HG03103 (cell line): Measurements from ENCODE around the gene CPNE9.

Experiments used
- ATAC-seq: cut with Tn5 transposase; IDR thresholded peaks from one replicate; pipeline ENCODE4 v1.9.1; 2021; ENCODE audit warnings: low read depth; ENCODE audit not compliant: unreplicated experiment

Gene CPNE9

DNA sequence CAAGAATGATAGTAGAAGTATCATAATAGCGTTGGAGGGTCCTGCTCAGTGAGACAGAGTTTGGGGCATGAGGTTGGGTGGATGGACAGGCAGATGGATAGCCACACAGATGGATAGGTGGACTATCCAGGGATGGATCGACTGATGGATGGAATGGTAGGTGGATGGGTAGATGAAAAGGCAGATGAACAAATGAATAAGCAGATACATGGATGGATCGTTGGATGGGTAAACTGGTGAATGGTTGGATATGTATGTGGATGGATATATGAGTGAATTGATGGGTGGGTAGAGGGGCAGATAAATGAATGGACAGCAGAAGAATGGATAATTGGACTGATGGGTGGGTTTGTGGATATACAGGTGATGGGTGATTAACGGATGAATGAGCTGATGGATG, 9.5 kb downstream of the CPNE9 start:
- no peak for ATAC-seq

- ATAC-seq = no peak
Measured at GRCh38 chr3:9715136-9715535, 11.5 kb downstream of the CPNE9 start.

GRCh38 chr3:9715764-9716437, 12.3 kb downstream of the CPNE9 start:
- ATAC-seq = no peak

DNA sequence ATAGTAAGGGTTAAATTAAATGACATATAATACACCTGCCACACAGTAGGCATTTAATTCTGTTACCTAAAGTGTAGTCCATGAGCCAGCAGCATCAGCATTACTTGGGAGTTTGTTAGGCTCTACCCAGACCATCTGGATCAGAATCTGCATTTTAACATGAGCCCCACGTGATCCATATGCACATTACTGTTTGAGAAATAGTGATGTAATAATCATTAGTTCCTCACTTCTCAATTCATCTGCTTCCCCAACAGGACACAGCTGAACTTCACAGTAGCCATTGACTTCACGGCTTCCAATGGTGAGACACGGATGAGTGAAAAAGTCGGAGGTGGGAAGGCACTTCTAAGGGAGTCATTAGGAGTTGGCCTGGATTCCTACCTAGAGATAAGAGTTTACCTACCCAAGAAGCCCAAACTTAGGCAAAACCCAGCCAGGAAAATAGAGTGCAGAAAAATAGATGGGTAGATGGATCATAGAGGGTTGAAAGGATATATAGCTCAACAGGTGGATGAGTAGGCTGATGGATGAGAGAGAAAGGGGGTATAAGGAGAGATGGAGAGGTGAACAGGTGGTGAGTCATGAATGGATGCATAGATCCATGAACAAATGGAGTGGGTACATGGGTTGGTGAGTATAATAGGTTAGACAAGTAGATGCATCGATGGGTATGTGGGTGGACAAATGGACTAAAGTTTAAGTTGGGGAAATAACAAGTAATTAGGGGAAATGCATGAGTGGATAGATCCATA, 13.3 kb downstream of the CPNE9 start:
- ATAC-seq = no peak

DNA sequence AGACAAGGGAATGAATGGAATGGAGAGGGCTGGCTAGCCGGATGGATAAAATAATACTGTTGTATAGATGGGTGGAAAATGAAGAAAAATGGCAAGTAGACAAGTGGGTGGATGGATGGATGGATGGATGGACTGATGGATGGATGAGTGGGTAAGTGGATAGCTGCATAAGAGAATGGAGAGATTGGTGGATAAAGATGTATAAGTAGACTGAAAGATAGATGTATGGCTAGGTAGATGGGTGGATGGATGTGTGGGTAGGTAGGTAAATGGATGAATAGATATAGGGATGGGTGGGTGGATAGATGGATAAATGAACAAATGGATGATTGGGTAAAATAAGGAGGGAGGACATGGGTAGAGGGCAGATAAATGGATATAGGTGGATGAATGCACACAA, 13.9 kb downstream of the CPNE9 start:
- no peak for ATAC-seq

- ATAC-seq = no peak
Measured at GRCh38 chr3:9718118-9718517, 14.5 kb downstream of the CPNE9 start.

GRCh38 chr3:9721015-9721699, 17.5 kb downstream of the CPNE9 start:
- ATAC-seq = no peak

DNA sequence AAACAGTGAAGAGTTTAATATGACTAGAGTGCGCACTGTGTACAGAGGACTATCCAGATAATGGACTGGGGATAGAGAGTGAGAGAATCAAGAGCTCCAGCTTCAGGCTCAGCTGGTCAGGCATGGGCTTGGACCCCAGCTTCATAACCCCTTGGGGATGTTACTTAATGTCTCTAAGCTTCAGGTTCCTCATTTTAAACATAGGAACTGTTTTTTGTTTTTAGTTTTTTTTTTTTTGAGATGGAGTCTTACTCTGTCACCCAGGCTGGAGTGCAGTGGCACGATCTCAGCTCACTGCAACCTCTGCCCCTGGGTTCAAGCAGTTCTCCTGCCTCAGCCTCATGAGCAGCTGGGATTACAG, 18.0 kb downstream of the CPNE9 start:
- no peak for ATAC-seq

DNA sequence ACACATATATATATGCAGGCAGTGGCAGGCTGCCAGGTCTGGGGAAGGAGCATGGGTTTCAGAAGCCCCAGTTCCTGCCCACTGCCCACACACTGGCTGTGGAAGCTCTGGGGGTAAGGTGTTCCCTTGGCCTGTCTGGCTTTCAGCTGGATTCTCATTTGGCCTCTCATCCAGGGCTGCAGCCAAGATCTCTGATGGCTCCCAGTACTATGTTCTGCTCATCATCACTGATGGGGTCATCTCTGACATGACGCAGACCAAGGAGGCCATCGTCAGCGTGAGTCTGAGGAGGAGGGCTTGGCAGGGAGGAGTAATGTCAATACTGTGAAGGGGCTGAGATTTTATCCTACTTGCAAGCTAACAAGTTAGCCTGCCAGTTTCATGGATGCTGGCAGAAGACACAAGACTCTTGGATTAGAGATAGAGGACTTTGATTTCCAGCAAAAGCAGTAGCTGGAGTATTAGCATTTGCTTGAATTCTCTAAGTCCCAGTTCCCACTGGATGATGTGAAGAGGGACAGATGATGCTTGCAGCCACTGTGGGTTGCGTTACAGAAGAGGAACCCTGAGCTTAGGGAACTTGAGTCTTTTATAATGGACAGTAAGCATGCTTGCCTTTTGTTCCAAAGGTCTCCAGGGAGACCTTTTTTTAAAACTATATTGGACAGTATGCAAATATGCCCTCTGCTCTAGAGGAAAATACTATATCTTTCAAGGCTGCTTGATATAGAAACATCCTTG, 22.3 kb downstream of the CPNE9 start:
- no peak for ATAC-seq

GRCh38 chr3:9727041-9727595, 23.5 kb downstream of the CPNE9 start:
- ATAC-seq = no peak

DNA sequence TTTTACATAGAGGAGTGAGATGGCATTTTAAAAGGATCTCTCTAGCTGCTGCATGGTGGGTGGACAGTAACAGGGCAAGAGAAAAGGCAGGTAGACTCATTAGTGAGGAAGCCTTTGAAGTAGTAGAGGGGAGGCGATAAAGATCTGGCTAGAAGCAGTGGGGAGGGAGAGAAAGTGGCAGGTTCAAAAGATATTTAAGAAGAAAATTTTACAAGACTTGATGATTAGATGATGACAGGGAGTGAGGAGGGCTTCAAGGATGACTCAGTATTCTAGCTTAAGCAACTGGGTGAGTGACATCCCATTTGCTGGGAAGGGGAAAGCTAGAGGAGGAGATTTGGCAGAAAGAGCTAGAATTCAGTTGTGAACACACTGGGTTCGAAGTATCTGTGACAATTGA, 24.1 kb downstream of the CPNE9 start:
- ATAC-seq = no peak

GRCh38 chr3:9729419-9729818, 25.8 kb downstream of the CPNE9 start:
- no peak for ATAC-seq

GRCh38 chr3:9730657-9731205, 27.1 kb downstream of the CPNE9 start:
- ATAC-seq = peak; percentile 26

DNA sequence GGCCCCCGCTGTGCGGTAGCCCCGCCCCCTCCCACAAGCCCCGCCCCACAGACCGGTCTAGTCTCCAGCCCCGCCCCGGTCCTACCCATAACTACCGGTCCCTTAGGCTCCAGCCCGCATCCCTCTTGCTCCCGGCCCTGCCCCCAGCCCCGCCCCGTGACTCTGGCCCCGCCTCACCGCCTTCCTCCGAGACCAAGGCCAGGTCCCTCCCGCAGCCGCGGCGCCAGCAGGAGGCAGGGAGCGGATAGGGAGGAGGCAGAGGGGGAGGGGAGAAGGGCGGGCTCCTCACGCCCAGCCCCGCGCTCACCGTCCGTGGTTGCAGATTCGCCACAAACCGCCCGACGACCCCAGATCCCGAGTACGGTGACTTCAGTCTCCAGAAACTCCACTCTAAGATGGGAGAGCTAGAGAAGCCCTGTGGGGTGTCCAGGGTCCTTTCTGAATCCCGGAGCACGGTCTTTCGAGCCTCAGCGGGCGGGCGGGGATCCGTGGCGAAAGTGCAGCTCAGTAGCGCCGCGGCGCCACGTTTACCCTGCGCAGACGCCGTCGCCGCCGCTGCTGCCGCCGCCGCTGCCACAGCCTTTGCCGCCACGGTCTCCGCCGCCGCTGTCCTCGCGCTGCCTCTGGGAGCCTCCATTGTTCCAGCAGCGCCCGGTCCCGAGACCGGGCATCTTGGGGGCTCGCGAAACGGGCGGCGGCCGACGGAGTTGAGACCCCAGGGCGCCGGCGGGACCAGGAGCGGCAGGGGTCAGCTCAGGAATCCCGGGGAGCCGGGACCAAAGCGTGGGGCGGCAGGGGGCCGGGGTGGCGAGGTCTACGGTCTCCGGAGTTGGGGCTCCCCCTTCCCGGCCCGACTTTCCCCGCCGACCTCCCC, 27.8 kb downstream of the CPNE9 start, which contains the start of gene BRPF1:
TSS of gene BRPF1 (plus strand) at position 530 of the 874 bp plus-strand sequence. CDS start 2,406 bp downstream, outside the sequence.
- peak; percentile 91 for ATAC-seq

DNA sequence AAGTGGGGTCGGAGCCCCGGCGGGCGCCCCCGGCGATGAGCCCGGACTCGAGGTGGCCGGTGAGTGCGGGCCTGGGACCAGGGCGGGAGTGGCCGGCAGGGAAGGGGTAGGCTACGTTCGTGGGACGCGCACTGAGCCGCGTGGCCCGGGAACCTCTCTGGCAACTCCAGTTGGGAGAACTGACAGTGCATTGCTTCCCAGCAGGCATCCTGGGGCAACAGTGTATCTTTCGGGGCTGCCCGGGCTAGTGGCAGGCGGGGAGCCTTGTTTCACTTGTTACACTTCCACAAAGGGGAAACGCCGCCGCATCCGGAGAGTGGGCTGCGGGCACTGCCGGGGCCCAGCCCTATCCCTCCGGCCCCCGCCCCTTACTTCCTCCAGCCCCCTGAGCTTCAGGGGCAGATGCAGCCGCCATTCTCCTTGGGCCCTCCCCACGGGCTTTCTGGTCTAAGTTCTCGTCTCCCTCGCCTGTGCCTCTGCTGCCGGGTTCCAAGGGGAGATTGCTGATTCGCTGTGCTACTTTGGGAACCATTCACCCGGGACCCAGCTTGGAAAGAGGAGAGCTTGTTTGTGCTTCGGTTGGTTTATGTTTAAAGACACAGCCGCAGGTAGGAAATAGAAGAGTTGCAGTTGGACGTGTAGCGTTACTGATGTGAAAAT, 28.6 kb downstream of the CPNE9 start:
- no peak for ATAC-seq

DNA sequence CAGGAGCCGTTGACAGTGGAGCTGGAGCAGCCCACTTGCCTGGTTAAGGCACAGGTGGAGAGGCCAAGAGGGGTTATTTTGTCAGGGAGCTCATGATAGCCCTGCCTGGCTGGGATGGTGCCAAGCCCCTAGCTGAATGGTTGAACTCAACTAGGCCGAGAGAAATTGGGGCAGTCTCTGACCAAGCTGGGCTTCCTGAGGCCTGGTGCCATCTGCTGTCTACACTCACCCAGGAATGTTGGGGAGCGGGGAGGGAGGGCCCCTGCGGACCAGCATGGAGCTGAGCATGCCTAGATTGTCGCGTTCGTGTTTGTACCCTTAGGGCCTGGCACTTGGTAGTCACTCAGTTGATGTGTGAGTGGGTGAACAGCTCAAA, 29.1 kb downstream of the CPNE9 start:
- ATAC-seq = no peak

- ATAC-seq = no peak
Measured at GRCh38 chr3:9736831-9737230, 33.2 kb downstream of the CPNE9 start.

GRCh38 chr3:9739181-9739580, 35.5 kb downstream of the CPNE9 start:
- no peak for ATAC-seq

- ATAC-seq = no peak
Measured at GRCh38 chr3:9742560-9742959, 38.9 kb downstream of the CPNE9 start.
